Embryonic facial prominence (tissue), 1 donor: ENCODE measurements around the gene RBMXL3.

Experiments used
- DNase-seq: peaks from one replicate; pipeline ENCODE4 v3.0.0-alpha.2; 2016; ENCODE audit errors: extremely low spot score

The RBMXL3 gene

GRCh38 chrX:115233497-115234455 is 44.6 kb downstream of the RBMXL3 start, which contains the start of gene LRCH2:
Gene LRCH2, minus strand, starts transcription at chrX:115234096. Its CDS starts 55 bp downstream, at chrX:115234041.
- DNase-seq: peak; percentile 9

GRCh38 chrX:115234461-115234860 is 45.3 kb downstream of the RBMXL3 start:
- DNase-seq: no peak

GRCh38 chrX:115236560-115236959 is 47.4 kb downstream of the RBMXL3 start:
- DNase-seq: no peak

- no peak for DNase-seq
These were observed 47.8 kb downstream of the RBMXL3 start for GRCh38 chrX:115237056-115237455.
